GM19452 (cell line): ENCODE results near the gene SLC25A1.
"Not testable (repeated sequence)": the region's sequence is repeated elsewhere in the genome, so short reads cannot be mapped to it uniquely, and the experiment has no call there.

Experiments used
- ATAC-seq: cut with Tn5 transposase; IDR thresholded peaks from one replicate; pipeline ENCODE4 v1.9.1; 2021; ENCODE audit not compliant: unreplicated experiment

Gene SLC25A1

GRCh38 chr22:19207401-19207808, 28.9 kb upstream of the SLC25A1 start:
- ATAC-seq: no peak

DNA sequence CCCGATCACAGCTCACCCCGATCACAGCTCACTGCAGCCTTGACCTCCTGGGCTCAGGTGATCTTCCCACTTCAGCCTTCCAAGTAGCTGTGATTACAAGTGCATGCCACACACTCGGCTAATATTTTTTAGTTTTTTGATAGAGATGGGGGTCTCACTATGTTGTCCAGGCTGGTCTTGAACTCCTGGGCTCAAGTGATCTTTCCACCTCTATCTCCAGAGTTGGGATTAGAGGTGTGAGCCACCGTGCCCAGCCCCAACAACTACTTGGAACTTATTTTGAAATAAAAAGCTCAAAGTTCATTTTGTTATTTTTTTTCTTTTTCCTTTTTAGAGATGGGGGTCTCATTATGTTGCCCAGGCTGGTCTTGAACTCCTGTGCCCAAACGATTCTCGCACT, 27.8 kb upstream of the SLC25A1 start:
- no peak for ATAC-seq

DNA sequence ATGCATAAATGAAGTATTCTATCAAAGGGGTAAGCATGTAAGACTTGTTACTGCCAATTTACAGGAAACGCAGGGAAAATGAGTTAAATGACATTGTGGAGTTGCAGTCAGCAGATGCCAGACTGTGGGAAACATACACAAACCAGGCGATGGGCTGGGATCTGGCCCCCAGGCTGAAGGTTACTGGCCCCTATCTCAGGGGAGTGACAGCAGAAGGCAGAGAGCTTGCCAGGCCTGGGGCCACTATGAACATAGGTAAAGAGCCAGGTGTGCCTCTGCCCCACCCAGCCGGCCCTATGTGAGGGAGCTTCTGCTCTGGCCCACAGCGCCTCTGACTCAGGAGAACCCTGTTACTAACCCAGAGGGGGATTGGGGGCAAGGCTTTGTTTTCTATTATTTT, 26.1 kb upstream of the SLC25A1 start:
- ATAC-seq: no peak

GRCh38 chr22:19203834-19204233, 25.3 kb upstream of the SLC25A1 start:
- no peak for ATAC-seq

- not testable (repeated sequence) for ATAC-seq
These were observed 24.3 kb upstream of the SLC25A1 start for GRCh38 chr22:19202799-19203186.

DNA sequence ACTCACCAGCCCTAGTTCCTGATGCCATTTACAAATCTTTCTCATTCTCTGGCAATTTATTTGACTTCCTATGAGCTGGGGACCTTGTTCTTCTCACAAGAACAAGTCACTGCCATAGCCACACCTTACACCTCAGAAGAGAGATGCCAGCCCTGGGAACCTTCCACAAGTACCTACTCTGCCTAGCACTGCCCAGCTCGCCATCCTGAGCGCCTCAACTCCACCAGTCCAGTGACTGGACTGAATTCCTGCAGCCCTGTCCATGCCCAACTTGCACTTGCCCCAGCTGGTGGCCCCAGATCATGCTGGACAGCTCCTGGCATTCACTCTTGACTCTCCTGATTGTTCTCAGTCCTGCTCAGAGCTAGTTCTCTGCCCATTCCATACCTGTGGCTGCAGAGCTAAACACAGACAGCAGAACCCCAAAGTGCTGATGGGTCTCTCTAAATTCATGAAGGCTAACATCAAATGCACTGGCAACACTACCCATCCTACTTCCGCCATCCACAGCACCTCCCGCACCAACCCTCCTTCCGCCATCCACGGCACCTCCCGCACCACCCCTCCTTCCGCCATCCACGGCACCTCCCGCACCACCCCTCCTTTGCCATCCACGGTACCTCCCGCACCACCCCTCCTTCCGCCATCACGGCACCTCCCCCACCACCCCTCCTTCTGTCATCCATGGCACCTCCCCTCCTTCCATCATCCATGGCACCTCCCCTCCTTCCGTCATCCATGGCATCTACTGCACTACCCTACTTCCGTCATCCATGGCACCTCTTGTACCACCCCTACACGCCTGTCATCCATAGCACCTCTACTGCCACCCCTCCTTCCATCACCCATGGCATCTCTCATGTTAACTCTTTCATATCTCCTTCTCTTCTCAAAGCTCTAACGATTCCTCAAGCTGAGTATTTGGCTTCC, 23.6 kb upstream of the SLC25A1 start:
- no peak for ATAC-seq

DNA sequence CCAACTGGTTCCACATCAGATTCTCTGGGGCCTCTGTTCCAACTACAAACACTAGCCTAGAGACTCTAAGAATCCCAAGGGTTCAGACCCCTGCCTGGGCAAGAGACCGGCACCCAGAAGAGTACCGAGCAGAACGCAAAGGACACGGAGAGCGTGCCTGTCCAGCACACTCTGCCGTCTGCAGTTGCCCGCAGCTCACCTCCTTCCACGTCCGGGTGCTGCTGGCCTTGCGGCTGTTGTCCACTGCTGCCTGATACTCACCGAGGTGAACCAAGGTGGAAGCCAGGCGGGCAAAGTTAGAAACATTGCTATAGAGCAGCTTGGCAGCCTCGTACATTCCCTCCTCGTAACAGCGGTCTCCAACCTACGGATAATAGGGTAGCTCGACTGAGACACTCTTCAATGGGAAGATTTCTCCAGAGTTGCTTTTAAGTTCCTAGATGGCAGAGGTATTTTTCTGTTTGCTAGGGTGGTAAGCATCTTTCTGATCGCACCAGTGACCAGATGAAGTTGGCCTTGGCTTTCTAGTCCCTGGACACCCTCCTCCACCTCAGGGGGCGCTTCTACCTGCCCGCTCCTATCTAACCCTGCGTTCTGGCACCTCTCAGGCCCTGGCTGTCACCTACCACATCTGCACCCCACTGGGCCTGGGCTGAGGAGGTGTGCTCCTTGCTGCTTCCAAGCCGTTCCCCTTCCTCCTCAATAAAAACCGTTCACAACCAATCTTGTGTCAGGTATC, 22.8 kb upstream of the SLC25A1 start:
- no peak for ATAC-seq

GRCh38 chr22:19199479-19199878, 20.9 kb upstream of the SLC25A1 start:
- ATAC-seq: no peak

- no peak for ATAC-seq
These were observed 19.7 kb upstream of the SLC25A1 start for GRCh38 chr22:19197997-19198865.

GRCh38 chr22:19196841-19197612, 18.5 kb upstream of the SLC25A1 start:
- ATAC-seq: no peak

- no peak for ATAC-seq
These were observed 17.5 kb upstream of the SLC25A1 start for GRCh38 chr22:19195796-19196731.

DNA sequence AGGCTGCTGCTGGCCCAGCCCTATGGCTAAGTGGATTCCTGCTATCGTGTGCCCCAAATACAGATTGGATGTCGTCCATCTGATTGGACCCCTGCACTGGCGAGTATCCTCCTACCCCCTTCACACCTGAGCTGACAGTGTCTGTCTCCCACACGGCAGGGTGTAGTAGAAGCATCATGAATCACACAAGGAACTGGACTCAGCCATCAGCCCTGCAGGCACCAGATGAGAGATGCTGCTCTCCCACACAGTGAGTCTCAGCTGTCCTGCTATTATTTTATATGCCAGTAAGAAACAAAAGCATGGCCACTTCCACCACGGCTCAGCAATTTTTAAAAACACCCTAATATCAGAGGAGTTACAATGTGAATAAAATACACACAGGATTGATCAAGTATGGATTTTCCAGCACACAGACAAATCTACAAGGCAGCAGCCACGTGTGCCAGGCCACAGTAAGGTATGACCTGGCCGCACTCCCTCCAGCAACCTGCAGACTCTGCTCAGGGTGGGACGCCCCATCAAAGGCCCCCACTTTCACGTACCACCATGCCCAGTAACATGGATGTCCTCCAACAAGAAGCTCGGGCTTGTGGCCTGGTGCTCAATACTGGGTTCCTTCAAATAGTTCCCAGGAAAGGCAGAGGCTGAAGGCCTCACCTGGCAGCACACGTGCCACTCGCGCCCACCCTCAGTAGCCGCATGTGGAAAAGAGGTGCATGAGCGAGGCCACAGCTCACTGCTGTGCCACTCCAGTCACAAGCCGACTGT, 16.4 kb upstream of the SLC25A1 start:
- no peak for ATAC-seq

DNA sequence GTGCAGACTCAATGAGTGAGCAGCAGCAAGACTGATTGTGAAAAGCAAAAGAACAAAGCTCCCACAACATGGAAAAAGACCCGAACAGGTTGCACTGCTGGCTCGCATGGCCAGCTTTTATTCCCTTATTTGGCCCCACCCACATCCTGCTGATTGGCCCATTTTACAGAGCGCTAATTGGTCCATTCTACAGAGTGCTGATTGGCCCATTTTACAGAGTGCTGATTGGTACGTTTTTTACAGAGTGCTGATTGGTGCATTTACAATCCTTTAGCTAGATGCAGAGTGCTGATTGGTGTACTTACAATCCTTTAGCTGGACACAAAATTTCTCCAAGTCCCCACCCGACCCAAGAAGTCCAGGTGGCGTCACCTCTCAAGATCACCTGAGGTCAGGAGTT, 15.3 kb upstream of the SLC25A1 start:
- no peak for ATAC-seq

- ATAC-seq: no peak
These were observed 9.4 kb upstream of the SLC25A1 start for GRCh38 chr22:19187716-19188563.

GRCh38 chr22:19184276-19184997, 5.9 kb upstream of the SLC25A1 start:
- ATAC-seq: no peak

GRCh38 chr22:19183216-19183615, 4.7 kb upstream of the SLC25A1 start:
- no peak for ATAC-seq
